Subcutaneous abdominal adipose tissue (tissue), 5 donors: ENCODE results near the gene COX10.

Experiments
- H3K27ac ChIP-seq: one replicate; pipeline ENCODE4 v1.7.0; 2013; ENCODE audit warnings: low read depth, mild to moderate bottlenecking, inconsistent platforms, low read length, moderate library complexity
- H3K27me3 ChIP-seq, 5 donors: one replicate each; pipeline ENCODE4 v1.7.0; 2013; ENCODE audit warnings: low read length in 5 of 5, inconsistent platforms in 1 of 5; ENCODE audit not compliant: control insufficient read depth in 5 of 5, insufficient read depth in 4 of 5
- H3K36me3 ChIP-seq, 5 donors: one replicate each; pipeline ENCODE4 v1.7.0; 2013; ENCODE audit warnings: low read length in 5 of 5; ENCODE audit not compliant: control insufficient read depth in 5 of 5, insufficient read depth in 5 of 5
- H3K4me1 ChIP-seq, 5 donors: one replicate each; pipeline ENCODE4 v1.7.0; 2013; ENCODE audit warnings: low read length in 5 of 5, mild to moderate bottlenecking in 3 of 5, moderate library complexity in 1 of 5; ENCODE audit not compliant: control insufficient read depth in 5 of 5, insufficient read depth in 5 of 5
- H3K4me3 ChIP-seq, 5 donors: one replicate each; pipeline ENCODE4 v1.7.0; 2013; ENCODE audit warnings: low read length in 5 of 5, low read depth in 1 of 5
- H3K9ac ChIP-seq, 5 donors: one replicate each; pipeline ENCODE4 v1.7.0; 2013; ENCODE audit warnings: low read length in 5 of 5, mild to moderate bottlenecking in 4 of 5, moderate library complexity in 3 of 5
- H3K9me3 ChIP-seq, 5 donors: one replicate each; pipeline ENCODE4 v1.7.0; 2013; ENCODE audit warnings: low read length in 5 of 5; ENCODE audit not compliant: control insufficient read depth in 5 of 5
- donor health status: healthy.
- donor health status: healthy.
- donor health status: healthy.
- donor health status: healthy.
- donor health status: healthy.

Gene COX10

GRCh38 chr17:14205380-14205779 lies 136.1 kb downstream of the COX10 start:
- Histone ChIP-seq H3K4me3 (no peak overlapping the region), H3K4me1 (peaks cover 0 to 17% (median 0%) of the 10 kb centered on the region in 5 donors), H3K27me3 (no peaks in the 10 kb centered on the region), H3K9ac (no peak overlapping the region), H3K9me3 (no peaks in the 10 kb centered on the region), H3K27ac (no peak overlapping the region), H3K36me3 (peaks cover 3 to 35% (median 31%) of the 10 kb centered on the region in 5 donors)

GRCh38 chr17:14205992-14206461 lies 136.7 kb downstream of the COX10 start:
- H3K27ac ChIP-seq = no peak overlapping the region
- H3K9ac ChIP-seq = no peak overlapping the region
- peaks cover 0 to 10% (median 0%) of the 10 kb centered on the region in 5 donors for H3K4me1 ChIP-seq

GRCh38 chr17:14206891-14207290 lies 137.6 kb downstream of the COX10 start:
- Histone ChIP-seq H3K27ac (no peak overlapping the region), H3K4me3 (no peak overlapping the region), H3K27me3 (no peaks in the 10 kb centered on the region), H3K9me3 (no peaks in the 10 kb centered on the region), H3K36me3 (peaks cover 3 to 34% (median 31%) of the 10 kb centered on the region in 5 donors), H3K4me1 (peaks cover 0 to 2% (median 0%) of the 10 kb centered on the region in 5 donors), H3K9ac (no peak overlapping the region)

More at GRCh38 chr17:14205992-14206461, 136.7 kb downstream of the COX10 start:
- Histone ChIP-seq H3K36me3 (peaks cover 3 to 34% (median 31%) of the 10 kb centered on the region in 5 donors), H3K9me3 (no peaks in the 10 kb centered on the region), H3K27me3 (no peaks in the 10 kb centered on the region), H3K4me3 (no peak overlapping the region)

GRCh38 chr17:14207791-14208190 lies 138.5 kb downstream of the COX10 start:
- H3K27me3 ChIP-seq = no peaks in the 10 kb centered on the region
- H3K36me3 ChIP-seq = peaks cover 3 to 34% (median 31%) of the 10 kb centered on the region in 5 donors
- H3K9me3 ChIP-seq = no peaks in the 10 kb centered on the region
- no peaks in the 10 kb centered on the region for H3K4me1 ChIP-seq
- no peak overlapping the region for H3K27ac ChIP-seq
- no peak overlapping the region for H3K4me3 ChIP-seq
- H3K9ac ChIP-seq = no peak overlapping the region

GRCh38 chr17:14209215-14209614 lies 139.9 kb downstream of the COX10 start:
- no peaks in the 10 kb centered on the region for H3K27me3 ChIP-seq
- H3K36me3 ChIP-seq = peaks cover 3 to 34% (median 29%) of the 10 kb centered on the region in 5 donors
- H3K27ac ChIP-seq = no peak overlapping the region
- H3K9ac ChIP-seq = peak overlapping the region in 1 of 5 donors; percentile 15
- no peaks in the 10 kb centered on the region for H3K4me1 ChIP-seq
- no peak overlapping the region for H3K4me3 ChIP-seq
- H3K9me3 ChIP-seq = no peaks in the 10 kb centered on the region

GRCh38 chr17:14211246-14211645 lies 141.9 kb downstream of the COX10 start:
- H3K9ac ChIP-seq = no peak overlapping the region
- no peaks in the 10 kb centered on the region for H3K27me3 ChIP-seq
- H3K4me1 ChIP-seq = no peaks in the 10 kb centered on the region
- H3K4me3 ChIP-seq = no peak overlapping the region
- no peak overlapping the region for H3K27ac ChIP-seq
- H3K36me3 ChIP-seq = peaks cover 3 to 31% (median 27%) of the 10 kb centered on the region in 5 donors
- no peaks in the 10 kb centered on the region for H3K9me3 ChIP-seq

- H3K36me3 ChIP-seq = peaks cover 3 to 26% (median 23%) of the 10 kb centered on the region in 5 donors
- H3K9ac ChIP-seq = no peak overlapping the region
- H3K4me3 ChIP-seq = no peak overlapping the region
- H3K27me3 ChIP-seq = no peaks in the 10 kb centered on the region
- no peaks in the 10 kb centered on the region for H3K9me3 ChIP-seq
- no peaks in the 10 kb centered on the region for H3K4me1 ChIP-seq
- H3K27ac ChIP-seq = no peak overlapping the region
These were observed 142.5 kb downstream of the COX10 start for GRCh38 chr17:14211801-14212200.

- Histone ChIP-seq H3K36me3 (peaks cover 3 to 20% (median 17%) of the 10 kb centered on the region in 5 donors), H3K27me3 (no peaks in the 10 kb centered on the region), H3K27ac (no peak overlapping the region), H3K9me3 (no peaks in the 10 kb centered on the region), H3K4me3 (no peak overlapping the region), H3K9ac (no peak overlapping the region), H3K4me1 (no peaks in the 10 kb centered on the region)
These were observed 143.1 kb downstream of the COX10 start for GRCh38 chr17:14212401-14212800.

- Histone ChIP-seq H3K27me3 (no peaks in the 10 kb centered on the region), H3K4me3 (no peak overlapping the region), H3K36me3 (peaks cover 3 to 8% (median 7%) of the 10 kb centered on the region in 5 donors), H3K4me1 (no peaks in the 10 kb centered on the region), H3K9ac (no peak overlapping the region), H3K9me3 (no peaks in the 10 kb centered on the region), H3K27ac (no peak overlapping the region)
These were observed 145.0 kb downstream of the COX10 start for GRCh38 chr17:14214271-14214670.

GRCh38 chr17:14222611-14223010 lies 153.3 kb downstream of the COX10 start:
- H3K27me3 ChIP-seq = no peaks in the 10 kb centered on the region
- no peak overlapping the region for H3K9ac ChIP-seq
- no peaks in the 10 kb centered on the region for H3K4me1 ChIP-seq
- H3K27ac ChIP-seq = no peak overlapping the region
- no peak overlapping the region for H3K4me3 ChIP-seq
- H3K9me3 ChIP-seq = no peaks in the 10 kb centered on the region
- H3K36me3 ChIP-seq = no peaks in the 10 kb centered on the region
